Testis (tissue), 2 donors: ENCODE data around the gene LAMTOR4.

Source experiments
- CTCF ChIP-seq, 3 experiments: fragments of 450-650 bp in 2 of 3; fragments of 200-600 bp in 1 of 3; sonication (generic) in 1 of 3; IDR thresholded peaks; one replicate each; pipeline ENCODE4 v1.5.1; 2016 to 2019; ENCODE audit warnings: antibody characterized with exemption in 3 of 3, mild to moderate bottlenecking in 2 of 3, moderate library complexity in 1 of 3
- POLR2A ChIP-seq: fragments of 450-650 bp; IDR thresholded peaks from one replicate; pipeline ENCODE4 v1.6.1; 2017; ENCODE audit warnings: antibody characterized with exemption, mild to moderate bottlenecking, moderate library complexity

- TF ChIP-seq POLR2A: no peak
- TF ChIP-seq CTCF (IDR thresholded peaks at IDR 0.05): no peak
These were observed 33.7 kb upstream of the LAMTOR4 start for GRCh38 chr7:100115026-100115425.
